A549 (cell line): ENCODE results near the gene DDI2. TPM values are rescaled to one million over a fixed set of nuclear protein-coding genes. Genes with fewer than 3 reads are reported as not detected.

ENCODE experiments used
- ATAC-seq, 2 experiments: fragments of 200-7000 bp in 1 of 2; fragments of >200 bp in 1 of 2; cut with Nextera tagmentation in 1 of 2; cut with Tn5 transposase in 1 of 2; 3 replicates each; pipeline versions ENCODE4 v1.8.0 to v1.9.1; 2018 to 2020; ENCODE audit warnings: mild to moderate bottlenecking in 1 of 2, moderate library complexity in 1 of 2
- CTCF ChIA-PET: fragments of 300-600 bp; sonication (Branson Sonifier 250); formaldehyde crosslinking; extraction: SDS; loops from one replicate; lab custom pipeline; 2021; ENCODE audit warnings: antibody characterized with exemption, inconsistent platforms; lab: Yijun Ruan, JAX
- POLR2A ChIA-PET: fragments of 350-600 bp; formaldehyde crosslinking; extraction: SDS; loops from one replicate; lab custom pipeline; 2021; ENCODE audit warnings: antibody characterized with exemption, inconsistent platforms; lab: Yijun Ruan, JAX
- DNase-seq, 2 experiments: peaks; one replicate each; pipeline versions ENCODE4 v3.0.0 to v3.0.0-alpha.2; 2011 to 2016; ENCODE audit warnings: low read depth in 1 of 2, low spot score in 1 of 2
- FAIRE-seq: peaks from 2 replicates; lab custom pipeline; 2011; peaks lifted over from hg19 to GRCh38; lab: Jason Lieb, UNC
- H3K27ac ChIP-seq, 2 experiments: fragments of >200 bp; sonication (Bioruptor Twin); formaldehyde crosslinking; 3 replicates each; pipeline ENCODE4 v1.5.1; 2016 to 2017
- H3K4me1 ChIP-seq: fragments of >200 bp; sonication (Bioruptor Twin); formaldehyde crosslinking; 3 replicates; pipeline ENCODE4 v1.6.1; 2016
- H3K4me2 ChIP-seq: fragments of >200 bp; sonication (Bioruptor Twin); formaldehyde crosslinking; 3 replicates; pipeline ENCODE4 v1.6.1; 2016
- H3K4me3 ChIP-seq: fragments of >200 bp; sonication (Bioruptor Twin); formaldehyde crosslinking; 3 replicates; pipeline ENCODE4 v1.5.1; 2016
- H3K9me3 ChIP-seq: fragments of >200 bp; sonication (Bioruptor Twin); formaldehyde crosslinking; 3 replicates; pipeline ENCODE4 v1.6.1; 2016
- BCL3 ChIP-seq: fragments of >200 bp; sonication (Bioruptor Twin); formaldehyde crosslinking; IDR thresholded peaks from 3 replicates; pipeline ENCODE4 v1.6.1; 2016
- CBX2 ChIP-seq: fragments of 200-600 bp; sonication (generic); IDR thresholded peaks from 2 replicates; pipeline ENCODE4 v1.6.1; 2016; ENCODE audit warnings: low read depth, mild to moderate bottlenecking, borderline replicate concordance
- EP300 ChIP-seq, 2 experiments: fragments of >200 bp; sonication (Bioruptor Twin); formaldehyde crosslinking; IDR thresholded peaks; 2 replicates in 1 of 2; 3 replicates in 1 of 2; pipeline ENCODE4 v1.6.1; 2016 to 2017
- ESRRA ChIP-seq: fragments of 150-350 bp; IDR thresholded peaks from 2 replicates; pipeline ENCODE4 v1.6.1; 2014; ENCODE audit warnings: mild to moderate bottlenecking, low read length, borderline replicate concordance
- FOSL2 ChIP-seq, 2 experiments: fragments of 450-650 bp in 1 of 2; fragments of >200 bp in 1 of 2; sonication (Bioruptor Twin) in 1 of 2; formaldehyde crosslinking; IDR thresholded peaks; 2 replicates each; pipeline versions ENCODE4 v1.5.0 to v1.6.1; 2016 to 2020; ENCODE audit warnings: mild to moderate bottlenecking in 1 of 2, moderate library complexity in 1 of 2
- HEYL ChIP-seq: fragments of 250-450 bp; sonication (Bioruptor Pico); IDR thresholded peaks from 2 replicates; pipeline ENCODE4 v1.8.0; 2021; ENCODE audit warnings: mild to moderate bottlenecking, moderate library complexity
- HMGXB4 ChIP-seq: fragments of 250-450 bp; sonication (Bioruptor Pico); IDR thresholded peaks from 2 replicates; pipeline ENCODE4 v1.5.0; 2021; ENCODE audit warnings: mild to moderate bottlenecking, moderate library complexity, borderline replicate concordance
- HOXB5 ChIP-seq: fragments of 250-450 bp; sonication (Bioruptor Pico); IDR thresholded peaks from 2 replicates; pipeline ENCODE4 v1.5.0; 2020; ENCODE audit warnings: mild to moderate bottlenecking, moderate library complexity
- JUNB ChIP-seq: fragments of >200 bp; sonication (Bioruptor Twin); formaldehyde crosslinking; IDR thresholded peaks from 2 replicates; pipeline ENCODE4 v1.6.1; 2016
- KDM1A ChIP-seq: fragments of 200-600 bp; sonication (generic); IDR thresholded peaks from 2 replicates; pipeline ENCODE4 v1.6.1; 2016; ENCODE audit warnings: low read depth, mild to moderate bottlenecking
- NPAS2 ChIP-seq: fragments of 250-450 bp; sonication (Bioruptor Pico); IDR thresholded peaks from 2 replicates; pipeline ENCODE4 v1.8.0; 2022; ENCODE audit warnings: mild to moderate bottlenecking, moderate library complexity, borderline replicate concordance
- NR3C1 ChIP-seq: fragments of >200 bp; sonication (Bioruptor Twin); formaldehyde crosslinking; IDR thresholded peaks from 3 replicates; pipeline ENCODE4 v1.6.1; 2017
- PHF8 ChIP-seq: fragments of 200-600 bp; sonication (generic); IDR thresholded peaks from 2 replicates; pipeline ENCODE4 v1.6.1; 2016; ENCODE audit warnings: low read depth, mild to moderate bottlenecking, antibody characterized with exemption, moderate library complexity, borderline replicate concordance
- POLR2A ChIP-seq: IDR thresholded peaks from 2 replicates; pipeline ENCODE4 v1.6.1; 2012; ENCODE audit warnings: mild to moderate bottlenecking, low read length
- POLR2AphosphoS2 ChIP-seq: conservative IDR thresholded peaks from 2 replicates; pipeline ENCODE4 v1.6.1; 2012; ENCODE audit warnings: low read length, improper control_type of control experiment, inconsistent platforms
- RCOR1 ChIP-seq: fragments of 150-350 bp; IDR thresholded peaks from 2 replicates; pipeline ENCODE4 v1.6.1; 2014; ENCODE audit warnings: antibody characterized with exemption, low read length, low read depth
- ZC3H11A ChIP-seq: fragments of 450-650 bp; IDR thresholded peaks from 2 replicates; pipeline ENCODE4 v1.6.1; 2014; ENCODE audit warnings: antibody characterized with exemption, mild to moderate bottlenecking
- WGBS: methylation state at CpG from one replicate; pipeline ENCODE4 v1.1.6; 2017; ENCODE audit errors: missing lambda C conversion rate; 5-methylcytosine and 5-hydroxymethylcytosine counted together
- polyA plus RNA-seq, 4 experiments: library from polyadenylated mRNA; depleted of rRNA in 3 of 4; stranded (reverse); fragments of >200 nt; fragmentation: RNase III in 1 of 4; extraction: RNeasy Plus Mini Kit Qiagen cat#74134 plus additional on column Dnase treatment in 1 of 4; gene quantifications; 2 replicates in 3 of 4; 3 replicates in 1 of 4; pipeline ENCODE4 v1.2.3, GENCODE V29; 2011 to 2017
- TF ChIP-seq, protein P1 (sequence below): fragments of >200 bp; sonication (Bioruptor Twin); formaldehyde crosslinking; IDR thresholded peaks from 2 replicates; pipeline ENCODE4 v1.6.1; 2016
- TF ChIP-seq, protein P2 (sequence below): fragments of 150-350 bp; IDR thresholded peaks from 2 replicates; pipeline ENCODE4 v1.6.1; 2014; ENCODE audit warnings: low read depth, mild to moderate bottlenecking, low read length
- TF ChIP-seq, protein P3 (sequence below): IDR thresholded peaks from 2 replicates; pipeline ENCODE4 v1.6.1; 2012; ENCODE audit warnings: low read depth, borderline replicate concordance
- TF ChIP-seq, protein P4 (sequence below): fragments of 450-650 bp; IDR thresholded peaks from 2 replicates; pipeline ENCODE4 v1.6.1; 2014; ENCODE audit warnings: antibody characterized with exemption

DDI2 gene
- polyA plus RNA-seq, 2 of the 4 experiments (the other 2 are of a cell fraction) = 6.3 to 8.6 TPM

DNA sequence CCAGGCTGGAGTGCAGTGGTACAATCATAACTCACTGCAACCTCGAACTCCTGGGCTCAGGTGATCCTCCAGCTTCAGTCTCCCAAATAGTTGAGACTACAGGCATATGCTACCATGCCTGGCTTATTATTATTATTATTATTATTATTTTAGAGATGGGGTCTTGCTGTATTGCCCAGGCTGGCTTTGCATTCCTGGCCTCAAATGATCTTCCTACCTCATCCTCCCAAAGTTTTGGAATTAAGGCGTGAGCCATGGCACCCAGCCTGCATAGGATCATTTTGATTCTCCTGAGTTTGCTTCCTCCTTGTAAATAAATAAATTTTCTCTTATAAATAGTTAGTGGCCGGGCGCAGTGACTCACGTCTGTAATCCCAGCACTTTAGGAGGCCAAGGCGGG lies 6.2 kb downstream of the DDI2 start:
- ATAC-seq (no peak), DNase-seq (no peak), FAIRE-seq (no peak)
- no peak overlapping the region for H3K4me3 ChIP-seq
- CTCF ChIA-PET = interaction anchor here (0.6 to 1.1 kb wide), 2 partner anchors 33 to 39 kb away, joined by 3 to 6 read pairs; partner anchors contain the start of gene AGMAT
- no peaks in the 10 kb centered on the region for H3K9me3 ChIP-seq
- no peak overlapping the region for H3K27ac ChIP-seq
- WGBS = 89% methylated on average over 6 of the region's 6 CpGs
- H3K4me1 ChIP-seq = peaks cover 32% of the 10 kb centered on the region
- POLR2A ChIA-PET = no interaction called here
- H3K4me2 ChIP-seq = no peak overlapping the region
- TF ChIP-seq, protein P1, sequence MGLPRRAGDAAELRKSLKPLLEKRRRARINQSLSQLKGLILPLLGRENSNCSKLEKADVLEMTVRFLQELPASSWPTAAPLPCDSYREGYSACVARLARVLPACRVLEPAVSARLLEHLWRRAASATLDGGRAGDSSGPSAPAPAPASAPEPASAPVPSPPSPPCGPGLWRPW = no peak
- no peak for TF ChIP-seq HOXB5 (CRISPR knock-in tag)
- TF ChIP-seq HEYL (CRISPR knock-in tag) = no peak
- TF ChIP-seq PHF8 = no peak
- no peak for TF ChIP-seq KDM1A
- TF ChIP-seq JUNB = no peak
- no peak for TF ChIP-seq HMGXB4 (CRISPR knock-in tag)
- TF ChIP-seq POLR2A = no peak
- TF ChIP-seq, protein P2, sequence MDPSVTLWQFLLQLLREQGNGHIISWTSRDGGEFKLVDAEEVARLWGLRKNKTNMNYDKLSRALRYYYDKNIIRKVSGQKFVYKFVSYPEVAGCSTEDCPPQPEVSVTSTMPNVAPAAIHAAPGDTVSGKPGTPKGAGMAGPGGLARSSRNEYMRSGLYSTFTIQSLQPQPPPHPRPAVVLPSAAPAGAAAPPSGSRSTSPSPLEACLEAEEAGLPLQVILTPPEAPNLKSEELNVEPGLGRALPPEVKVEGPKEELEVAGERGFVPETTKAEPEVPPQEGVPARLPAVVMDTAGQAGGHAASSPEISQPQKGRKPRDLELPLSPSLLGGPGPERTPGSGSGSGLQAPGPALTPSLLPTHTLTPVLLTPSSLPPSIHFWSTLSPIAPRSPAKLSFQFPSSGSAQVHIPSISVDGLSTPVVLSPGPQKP = no peak
- TF ChIP-seq ZC3H11A = no peak
- TF ChIP-seq NPAS2 (CRISPR knock-in tag) = no peak

GRCh38 chr1:15624133-15624714 lies 7.0 kb downstream of the DDI2 start:
- no peak for FAIRE-seq
- no peak for ATAC-seq
- CTCF ChIA-PET = interaction anchor here (0.6 to 1.1 kb wide), 2 partner anchors 34 to 40 kb away, joined by 3 to 6 read pairs; partner anchors contain the start of gene AGMAT

More at GRCh38 chr1:15624133-15624714, 7.0 kb downstream of the DDI2 start:
- no peak overlapping the region for H3K27ac ChIP-seq
- H3K4me3 ChIP-seq = no peak overlapping the region
- H3K9me3 ChIP-seq = no peaks in the 10 kb centered on the region
- no peak for DNase-seq
- H3K4me2 ChIP-seq = no peak overlapping the region
- 91% methylated on average over 3 of the region's 3 CpGs for WGBS
- TF ChIP-seq EP300 (IDR thresholded peaks at IDR 0.05) (no peak), NR3C1 (no peak), JUNB (no peak), NPAS2 (CRISPR knock-in tag) (no peak), POLR2AphosphoS2 (no peak), RCOR1 (no peak), FOSL2 (IDR thresholded peaks at IDR 0.05) (no peak), FOSL2 (CRISPR knock-in tag; IDR thresholded peaks at IDR 0.05) (no peak), ZC3H11A (no peak), CBX2 (no peak), ESRRA (no peak), BCL3 (no peak)
- TF ChIP-seq, protein P3, sequence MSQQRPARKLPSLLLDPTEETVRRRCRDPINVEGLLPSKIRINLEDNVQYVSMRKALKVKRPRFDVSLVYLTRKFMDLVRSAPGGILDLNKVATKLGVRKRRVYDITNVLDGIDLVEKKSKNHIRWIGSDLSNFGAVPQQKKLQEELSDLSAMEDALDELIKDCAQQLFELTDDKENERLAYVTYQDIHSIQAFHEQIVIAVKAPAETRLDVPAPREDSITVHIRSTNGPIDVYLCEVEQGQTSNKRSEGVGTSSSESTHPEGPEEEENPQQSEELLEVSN = no peak
- TF ChIP-seq, protein P1 = no peak
- TF ChIP-seq, protein P4, sequence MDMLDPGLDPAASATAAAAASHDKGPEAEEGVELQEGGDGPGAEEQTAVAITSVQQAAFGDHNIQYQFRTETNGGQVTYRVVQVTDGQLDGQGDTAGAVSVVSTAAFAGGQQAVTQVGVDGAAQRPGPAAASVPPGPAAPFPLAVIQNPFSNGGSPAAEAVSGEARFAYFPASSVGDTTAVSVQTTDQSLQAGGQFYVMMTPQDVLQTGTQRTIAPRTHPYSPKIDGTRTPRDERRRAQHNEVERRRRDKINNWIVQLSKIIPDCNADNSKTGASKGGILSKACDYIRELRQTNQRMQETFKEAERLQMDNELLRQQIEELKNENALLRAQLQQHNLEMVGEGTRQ = no peak
- H3K4me1 ChIP-seq = peaks cover 29% of the 10 kb centered on the region
- POLR2A ChIA-PET = no interaction called here
